Raji (cell line): ENCODE data around the gene OR5M10.

Experiments used
- POLR2A ChIP-seq: IDR thresholded peaks from 2 replicates; pipeline ENCODE4 v1.6.1; 2011; ENCODE audit warnings: low read depth, low read length, control low read depth; ENCODE audit not compliant: insufficient read depth

The OR5M10 gene

GRCh38 chr11:56577621-56578020 lies at the start of gene OR5M10:
TSS of gene OR5M10 (minus strand) at chr11:56577721. CDS start at chr11:56577721, 0 bp downstream.
- TF ChIP-seq POLR2A: no peak

- no peak for TF ChIP-seq POLR2A
Observed at GRCh38 chr11:56625946-56626345, 48.4 kb upstream of the OR5M10 start.

- no peak for TF ChIP-seq POLR2A
Observed at GRCh38 chr11:56624661-56625110, 47.2 kb upstream of the OR5M10 start.

- TF ChIP-seq POLR2A: no peak
Observed at GRCh38 chr11:56611174-56611573, 33.7 kb upstream of the OR5M10 start.

GRCh38 chr11:56558574-56558973 lies 18.9 kb downstream of the OR5M10 start:
- no peak for TF ChIP-seq POLR2A

- no peak for TF ChIP-seq POLR2A
Observed at GRCh38 chr11:56545531-56545930, 32.0 kb downstream of the OR5M10 start.

- TF ChIP-seq POLR2A: no peak
Observed at GRCh38 chr11:56543739-56544138, 33.8 kb downstream of the OR5M10 start.

GRCh38 chr11:56543157-56543556 lies 34.4 kb downstream of the OR5M10 start, which contains the start of gene OR5M11:
TSS of gene OR5M11 (minus strand) at chr11:56543257. CDS start at chr11:56543257, 0 bp downstream.
- TF ChIP-seq POLR2A: no peak

GRCh38 chr11:56533054-56533740 lies 44.3 kb downstream of the OR5M10 start:
- no peak for TF ChIP-seq POLR2A

GRCh38 chr11:56531856-56532255 lies 45.7 kb downstream of the OR5M10 start:
- TF ChIP-seq POLR2A: no peak
